Measurements from ENCODE around the gene JADE1. TPM values are rescaled to one million over a fixed set of nuclear protein-coding genes. Genes with fewer than 3 reads are reported as not detected.

The JADE1 gene
- total and polyA plus RNA-seq, 2 of the 13 experiments (the other 11 are each of a cell fraction or from before 2014, with no cell fraction given): 5.4 to 19.3 TPM

- Histone ChIP-seq H3K4me1 (ENCODE audit: insufficient read depth, low read length) (peaks cover 6% of the 10 kb centered on the region; the same call in 1 of the 2 replicates), H3K79me2 (ENCODE audit: insufficient read depth, low read length) (no peaks in the 10 kb centered on the region), H3K4me3 (replicated peaks in 1 of 3; ENCODE audit: insufficient read depth in 1 of 3, low read depth in 2 of 3, low read length in 3 of 3) (no peak overlapping the region), H3K36me3 (replicated peaks in 1 of 2; ENCODE audit: control insufficient read depth in 1 of 2, insufficient read depth in 2 of 2, low read length in 2 of 2) (no peaks in the 10 kb centered on the region), H3K27ac (ENCODE audit: extremely low read length, insufficient read depth, low read length) (no peak overlapping the region), H4K20me1 (ENCODE audit: insufficient read depth, low read length) (no peaks in the 10 kb centered on the region), H2AFZ (ENCODE audit: low read length) (no peak overlapping the region), H3K9me3 (ENCODE audit: low read length) (no peaks in the 10 kb centered on the region), H3K9ac (ENCODE audit: insufficient read depth, low read depth, low read length) (no peak overlapping the region), H3K27me3 (ENCODE audit: control insufficient read depth in 1 of 2, insufficient read depth in 2 of 2, low read length in 2 of 2) (no peaks in the 10 kb centered on the region; a peak in 1 of 5 replicates), H3K4me2 (ENCODE audit: low read depth, low read length) (no peak overlapping the region)
- ChIA-PET CTCF (ENCODE audit: low intra/inter-chr PET ratio, low total read pairs) (no interaction called here), POLR2A (no interaction called here)
- intact Hi-C loops (cut with micrococcal nuclease; ENCODE audit: unreplicated experiment): no loop called here
- WGBS (ENCODE audit: low lambda C conversion rate): 6% methylated on average over 3 of the region's 3 CpGs
- TF ChIP-seq NFE2L1 (CRISPR knock-in tag; IDR thresholded peaks at IDR 0.05; ENCODE audit: borderline replicate concordance) (no peak), JARID2 (CRISPR knock-in tag; IDR thresholded peaks at IDR 0.05; ENCODE audit: insufficient replicate concordance) (no peak), NCOA1 (CRISPR knock-in tag; IDR thresholded peaks at IDR 0.05) (no peak), NFYC (CRISPR knock-in tag; IDR thresholded peaks at IDR 0.05) (no peak), STAT6 (CRISPR knock-in tag; IDR thresholded peaks at IDR 0.05; ENCODE audit: borderline replicate concordance) (no peak), MYC (CRISPR knock-in tag; IDR thresholded peaks at IDR 0.05; ENCODE audit: borderline replicate concordance) (no peak), ZFP62 (CRISPR knock-in tag; IDR thresholded peaks at IDR 0.05) (no peak), ZNF619 (CRISPR knock-in tag; IDR thresholded peaks at IDR 0.05) (no peak), SPEN (CRISPR knock-in tag; IDR thresholded peaks at IDR 0.05; ENCODE audit: low read depth) (no peak), HES4 (CRISPR knock-in tag; IDR thresholded peaks at IDR 0.05; ENCODE audit: borderline replicate concordance) (no peak), FOXA1 (IDR thresholded peaks at IDR 0.05) (no peak), FOXA1 (CRISPR knock-in tag; IDR thresholded peaks at IDR 0.05) (no peak), ZNF564 (CRISPR knock-in tag; IDR thresholded peaks at IDR 0.05) (no peak), THYN1 (CRISPR knock-in tag; IDR thresholded peaks at IDR 0.05; ENCODE audit: borderline replicate concordance, low read depth) (no peak), PRPF4 (IDR thresholded peaks at IDR 0.05; ENCODE audit: low read depth, low read length, poor library complexity, severe bottlenecking) (no peak), ZNF710 (CRISPR knock-in tag; IDR thresholded peaks at IDR 0.05; ENCODE audit: borderline replicate concordance) (no peak), ESRRA (CRISPR knock-in tag; IDR thresholded peaks at IDR 0.05; ENCODE audit: low read depth) (no peak), ZSCAN12 (CRISPR knock-in tag; IDR thresholded peaks at IDR 0.05) (no peak)
- FAIRE-seq: no peak
- DNase-seq (ENCODE audit: low spot score): no peak
- no TSS peak for BruUV-seq (replicated peaks)
- no peak for ATAC-seq
- in situ Hi-C loops (cut with HindIII; ENCODE audit: extremely low pct_ligation_motif_present, low pct_unique_long_range_greater_than_20kb): no loop called here
Measured at GRCh38 chr4:128796934-128797333, 12.6 kb upstream of the JADE1 start.
